GM19240 (cell line): Measurements from ENCODE around the gene SRC.

Experiments
- DNase-seq: peaks from one replicate; pipeline ENCODE4 v3.0.0; 2011; ENCODE audit warnings: low spot score; ENCODE audit not compliant: insufficient read length

SRC gene

DNA sequence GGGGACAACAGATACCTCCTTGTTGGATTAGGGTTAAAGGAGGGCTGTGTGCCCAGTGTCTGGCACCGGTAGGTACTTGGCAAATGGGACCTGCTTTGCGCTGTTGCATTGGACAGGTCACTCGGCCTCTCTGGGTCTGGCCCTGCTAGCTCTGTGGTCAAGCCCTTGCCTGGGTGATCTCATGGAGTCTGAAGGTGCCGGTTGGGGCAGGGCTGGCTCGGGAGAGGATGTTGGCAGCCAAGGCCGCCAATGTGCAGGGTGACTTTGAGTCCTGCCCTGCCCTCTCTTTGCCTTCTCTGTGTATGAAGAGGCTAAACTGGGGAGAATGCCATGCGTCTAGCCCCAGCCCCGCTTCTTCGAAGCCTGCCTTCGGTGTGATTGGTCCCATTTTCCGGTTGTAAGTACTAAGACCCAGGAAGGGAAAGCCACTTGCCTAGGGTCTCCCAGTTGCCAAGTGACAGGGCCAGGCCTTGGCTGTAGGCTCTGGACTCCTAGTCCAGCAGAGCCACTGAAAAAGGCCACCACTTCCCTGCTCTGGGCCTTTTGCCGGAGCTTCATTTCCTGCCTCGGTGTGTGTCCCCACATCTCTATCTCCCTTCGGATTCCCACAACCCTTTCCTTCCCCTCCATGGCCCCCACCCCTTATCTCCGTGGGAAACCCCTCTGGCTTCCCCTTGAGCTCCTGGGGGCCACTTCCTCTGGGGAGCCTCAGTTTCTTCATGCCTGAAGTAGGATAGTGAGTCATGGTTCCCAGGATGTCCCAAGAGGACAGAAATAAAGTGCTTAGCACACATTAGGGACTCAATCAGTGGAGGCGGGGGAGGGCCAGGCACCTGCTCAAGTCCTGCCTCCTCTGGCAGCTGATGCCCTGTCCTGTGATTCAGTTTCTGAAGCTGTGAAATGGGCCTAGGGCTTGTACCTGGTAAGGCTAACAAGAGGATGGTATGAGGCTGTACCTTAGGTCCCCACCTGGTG is 3.9 kb downstream of the SRC start:
- no peak for DNase-seq

DNA sequence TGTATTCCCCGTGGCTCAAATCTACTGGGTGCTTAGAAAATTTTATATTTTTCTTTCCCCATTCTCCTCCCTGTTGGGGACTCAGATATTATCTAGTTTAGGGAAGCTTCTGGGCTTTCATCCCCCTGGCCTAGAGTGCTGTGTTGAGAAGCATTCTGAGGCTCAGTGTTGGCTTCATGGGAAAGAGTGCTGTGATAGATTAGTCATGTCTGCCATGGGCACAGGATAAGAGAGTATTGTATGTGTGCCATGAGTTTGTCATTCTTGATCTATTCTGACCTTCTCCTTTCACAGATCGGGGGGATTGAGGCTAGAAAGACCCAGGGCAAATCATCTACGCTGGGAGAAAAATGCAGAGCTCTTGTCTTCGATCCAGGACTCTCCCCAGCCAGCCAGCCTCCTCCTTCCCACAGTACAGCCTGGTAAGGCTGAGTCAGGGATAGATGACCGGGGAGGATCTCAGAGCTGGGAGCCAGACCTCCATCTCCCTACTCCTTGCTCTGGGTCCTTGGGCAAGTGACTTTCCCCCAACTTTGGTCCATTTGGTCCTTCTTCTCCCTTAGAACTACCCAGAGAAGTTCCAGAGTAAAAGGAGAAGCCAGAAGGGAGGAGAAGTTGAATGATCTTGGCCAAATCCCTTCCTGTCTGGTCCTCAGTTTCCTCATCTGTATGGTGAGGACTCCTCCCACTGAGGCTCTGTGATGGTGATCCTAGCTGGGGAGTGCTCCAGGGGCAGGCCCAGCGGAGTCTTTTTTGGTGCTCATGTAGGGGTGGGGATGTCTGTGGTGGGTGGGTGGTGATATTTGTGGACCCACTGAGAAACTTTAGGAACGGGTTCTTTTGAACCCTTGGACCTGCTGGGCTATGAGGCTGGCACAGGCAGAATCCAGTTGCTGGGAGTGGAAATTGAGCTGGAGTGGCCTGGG is 5.0 kb downstream of the SRC start:
- DNase-seq: no peak

DNA sequence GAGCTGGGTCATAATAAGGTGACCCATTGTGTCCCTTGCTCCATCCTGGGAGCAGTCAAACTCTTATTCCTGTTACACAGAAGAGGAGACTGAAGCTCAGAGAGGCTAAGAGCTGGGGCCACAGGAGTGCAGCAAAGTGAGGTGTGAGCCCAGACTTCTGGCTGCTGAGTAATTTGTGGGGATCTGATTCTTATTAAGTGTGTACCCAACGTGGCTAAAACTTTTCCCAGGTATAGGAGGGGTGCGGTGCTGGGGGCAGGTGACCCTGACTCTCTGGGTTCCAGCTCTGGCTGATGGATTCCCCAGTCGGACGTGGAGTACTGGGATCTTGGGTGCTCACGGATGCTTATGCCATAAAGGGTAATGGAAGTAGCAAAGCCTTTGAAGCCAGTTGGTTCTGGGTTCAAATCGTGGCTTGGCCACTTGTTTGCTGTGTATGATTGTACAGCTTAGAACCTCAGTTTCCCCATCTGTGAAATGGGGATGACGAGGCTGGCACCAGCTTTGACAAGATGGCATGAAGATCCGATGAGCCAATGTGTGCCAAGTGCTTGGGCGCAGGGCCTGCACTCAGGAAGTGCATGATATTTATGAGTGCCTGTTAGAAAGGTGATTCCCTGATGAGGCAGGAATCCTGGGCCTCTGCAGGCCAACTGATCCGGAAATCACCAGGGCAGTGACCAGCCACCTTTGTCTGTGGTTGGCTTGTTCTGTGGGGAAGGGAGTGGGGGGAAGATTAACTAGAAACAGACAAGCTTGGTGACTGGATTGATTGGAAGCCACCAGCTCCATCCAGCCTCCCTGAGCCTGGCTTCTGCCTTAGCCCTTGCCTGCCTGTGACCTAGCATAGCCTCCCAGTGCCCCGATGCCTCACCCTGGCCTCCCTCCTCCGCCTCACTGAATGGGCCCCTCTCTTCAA is 6.0 kb downstream of the SRC start:
- DNase-seq: no peak

DNA sequence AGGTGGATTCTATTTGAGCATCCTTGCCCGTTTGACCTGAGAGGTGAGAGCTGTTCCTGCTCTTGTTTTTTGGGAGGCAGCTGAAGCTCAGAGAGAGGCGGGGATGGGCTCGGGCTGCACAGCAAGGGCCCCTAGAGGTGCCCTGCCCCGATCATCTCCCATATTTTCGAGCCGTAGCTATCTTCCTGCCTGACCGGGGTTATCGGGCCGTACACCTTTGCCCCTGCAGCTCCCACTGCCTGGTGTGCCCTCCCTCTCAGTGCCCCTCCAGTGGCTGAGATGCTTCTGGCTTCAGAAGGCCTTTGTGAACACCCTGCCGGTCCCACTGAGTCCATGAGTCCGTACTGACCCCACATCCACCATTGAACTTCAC is 6.7 kb downstream of the SRC start:
- no peak for DNase-seq

DNA sequence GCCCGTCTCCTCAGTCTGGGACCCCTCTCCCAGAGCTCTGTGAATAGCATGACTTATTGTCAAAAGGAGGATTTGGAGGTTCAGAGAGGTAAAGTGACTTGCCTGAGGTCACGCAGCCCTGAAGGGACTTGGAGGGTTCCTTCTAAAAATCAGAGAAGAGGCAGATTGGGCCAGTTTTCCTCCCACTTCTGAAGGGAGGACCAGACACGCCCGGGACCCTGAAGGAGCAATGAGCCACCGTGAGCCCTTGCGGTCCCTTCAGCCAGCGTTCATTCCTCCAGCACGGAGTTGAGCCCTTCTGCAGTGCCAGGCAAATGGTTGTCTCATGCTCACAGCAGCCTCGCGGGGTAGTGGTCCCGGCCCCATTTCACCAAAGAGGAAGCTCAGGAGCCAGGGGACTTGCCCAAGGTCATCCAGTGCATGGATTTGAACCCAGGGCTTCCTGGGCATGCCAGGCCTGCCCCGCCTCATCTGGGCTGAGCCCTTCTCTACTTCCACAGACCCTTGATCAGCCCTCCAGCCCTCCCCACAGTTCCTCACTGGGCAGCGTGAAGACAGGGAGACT is 7.4 kb downstream of the SRC start:
- DNase-seq: no peak

GRCh38 chr20:37354210-37355195 is 8.6 kb downstream of the SRC start:
- DNase-seq: no peak

DNA sequence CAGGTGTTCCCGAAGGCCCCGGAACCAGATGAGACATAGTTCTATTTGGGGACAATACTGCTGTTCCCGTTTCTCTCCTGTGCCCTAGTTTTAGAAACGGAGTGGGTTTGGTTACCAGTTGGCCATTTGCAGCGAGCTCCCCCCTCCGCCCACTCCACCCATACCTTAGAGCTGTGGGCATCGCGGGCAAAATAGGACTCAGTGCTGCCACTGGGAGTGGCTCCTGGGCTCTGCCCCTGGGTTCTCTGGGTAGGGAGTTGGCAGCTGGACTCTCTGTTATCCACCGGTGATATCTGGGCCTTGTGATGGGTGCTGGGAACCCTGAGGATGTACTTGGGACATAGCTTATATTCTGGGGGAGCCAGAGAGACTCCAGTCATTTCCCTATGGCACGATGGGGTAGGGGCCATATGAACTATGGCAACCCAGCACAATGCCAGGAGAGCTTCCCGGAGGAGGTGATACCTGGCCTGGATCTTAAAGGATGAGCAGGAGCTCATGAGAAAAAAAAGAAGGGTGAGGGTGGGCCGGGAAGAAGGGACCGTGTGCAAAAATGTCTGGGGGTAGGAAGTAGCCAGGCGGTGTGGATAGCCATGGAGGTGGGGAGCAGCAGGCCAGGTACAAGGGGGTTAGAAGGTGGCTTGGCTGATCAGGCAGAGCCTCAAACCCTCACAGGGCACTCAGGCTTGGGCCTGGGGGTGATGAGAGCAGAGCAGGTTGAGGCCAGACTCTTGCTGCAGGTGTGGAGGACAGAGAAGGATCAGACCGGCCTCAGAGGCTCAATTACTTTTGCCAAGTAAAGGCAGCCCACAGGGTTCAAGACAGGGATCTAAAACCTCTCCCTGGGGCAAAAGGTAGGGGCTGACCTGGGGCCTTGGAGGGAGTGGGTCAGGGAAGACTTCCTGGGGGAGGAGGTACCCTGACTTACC is 9.6 kb downstream of the SRC start:
- DNase-seq: no peak

DNA sequence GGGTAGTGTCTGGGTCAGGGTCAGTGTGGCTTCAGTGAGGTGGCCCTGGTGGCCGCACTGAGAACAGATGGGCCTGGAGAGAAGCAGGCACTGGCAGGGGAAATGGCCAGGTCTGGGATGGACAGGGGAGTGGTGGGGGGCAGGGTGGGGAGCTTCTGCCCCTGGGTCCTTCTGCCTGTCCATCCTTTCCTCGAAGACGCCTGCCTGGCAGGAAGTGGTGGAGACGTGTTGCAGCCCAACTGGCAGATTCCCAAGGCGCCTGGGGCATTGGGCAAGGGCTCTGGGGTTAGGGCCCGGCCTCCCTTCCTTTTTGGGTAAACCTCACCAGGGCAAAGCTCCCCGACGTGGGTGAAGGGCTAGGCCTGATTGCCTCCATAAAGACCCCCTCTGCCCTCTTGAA is 10.4 kb downstream of the SRC start:
- DNase-seq: no peak

GRCh38 chr20:37356961-37357371 is 11.0 kb downstream of the SRC start:
- no peak for DNase-seq

DNA sequence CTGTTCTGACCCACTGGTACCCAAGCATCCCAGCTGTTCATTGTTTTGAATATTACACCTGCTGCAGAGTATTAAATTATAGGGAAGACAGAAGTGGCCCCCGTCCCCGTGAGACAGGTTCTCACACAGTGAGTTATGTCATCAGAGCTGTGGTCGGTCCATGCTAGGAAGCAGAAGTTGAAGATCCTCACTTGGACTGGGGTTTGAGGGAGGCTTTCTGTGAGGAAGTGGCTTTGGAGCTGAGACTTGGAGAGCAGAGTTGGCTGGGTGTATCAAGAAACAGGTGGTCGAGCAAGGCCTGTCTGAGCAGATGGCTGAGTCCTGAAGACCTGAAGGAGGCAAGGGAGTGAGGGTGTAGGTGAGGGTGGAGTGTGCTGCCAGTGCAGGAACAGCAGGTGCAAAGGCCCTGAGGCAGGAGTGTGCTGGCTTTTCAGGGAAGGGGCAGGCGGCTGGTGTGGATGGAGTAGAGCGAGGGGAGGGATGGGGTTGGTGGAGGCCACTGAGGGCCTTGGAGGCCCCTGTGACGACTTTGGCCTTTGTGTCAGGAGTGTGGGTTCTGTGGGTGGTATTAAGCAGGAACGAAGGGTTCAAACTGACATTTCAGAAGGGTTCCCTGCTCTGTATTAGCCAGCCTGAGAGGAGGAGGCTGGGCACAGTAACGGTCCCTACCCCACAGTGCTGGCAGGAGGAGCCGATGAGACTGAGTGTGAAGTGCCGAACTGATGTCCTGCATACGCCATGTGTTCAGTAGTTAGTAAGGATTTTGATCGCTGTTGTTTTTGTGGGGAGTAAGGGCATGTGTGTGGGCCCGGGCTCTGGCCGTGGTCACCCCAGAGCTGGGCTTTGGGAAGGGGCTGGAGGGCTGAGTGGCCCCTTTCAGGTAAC is 11.8 kb downstream of the SRC start:
- no peak for DNase-seq

- no peak for DNase-seq
Observed at GRCh38 chr20:37358366-37359150, 12.6 kb downstream of the SRC start.

DNA sequence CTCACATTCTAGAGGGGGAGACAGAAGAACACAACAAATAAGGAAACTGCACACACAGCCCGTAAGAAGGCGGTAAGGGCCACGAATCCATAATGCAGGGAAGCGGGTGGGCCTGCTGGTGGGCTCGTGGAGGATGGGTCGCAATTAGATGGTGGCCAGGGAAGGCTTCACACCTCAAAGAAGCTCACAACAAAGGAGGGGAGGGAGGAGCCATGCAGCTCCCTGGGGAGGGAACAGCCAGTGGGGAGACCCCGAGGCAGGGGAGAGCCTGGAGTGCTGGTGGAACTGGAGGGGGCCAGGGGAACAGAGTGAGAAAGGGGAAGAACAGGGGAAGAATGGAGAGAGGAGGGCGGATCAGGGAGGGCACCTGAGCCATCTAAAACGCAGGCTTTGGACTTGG is 13.4 kb downstream of the SRC start:
- DNase-seq: no peak

DNA sequence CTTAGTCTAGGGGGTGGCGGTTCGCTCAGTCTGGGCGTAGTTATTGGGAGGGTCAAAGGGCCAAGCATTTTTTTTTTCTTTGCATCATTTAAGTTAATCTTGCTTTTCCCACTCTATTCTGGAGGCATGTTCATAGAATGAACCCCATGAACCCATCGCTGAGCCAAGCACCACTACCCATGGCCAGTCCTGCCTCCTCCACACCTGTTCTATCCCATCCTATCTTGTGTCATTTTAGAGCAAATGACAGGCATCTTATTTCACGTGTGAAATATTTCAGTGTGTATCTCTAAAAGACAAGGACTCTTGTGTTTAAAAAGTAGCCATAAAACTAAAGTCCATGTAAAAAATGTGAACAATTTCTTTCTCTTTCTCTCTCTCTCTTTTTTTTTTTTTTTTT is 13.9 kb downstream of the SRC start:
- DNase-seq: no peak

- no peak for DNase-seq
Observed at GRCh38 chr20:37360391-37361115, 14.6 kb downstream of the SRC start.

DNA sequence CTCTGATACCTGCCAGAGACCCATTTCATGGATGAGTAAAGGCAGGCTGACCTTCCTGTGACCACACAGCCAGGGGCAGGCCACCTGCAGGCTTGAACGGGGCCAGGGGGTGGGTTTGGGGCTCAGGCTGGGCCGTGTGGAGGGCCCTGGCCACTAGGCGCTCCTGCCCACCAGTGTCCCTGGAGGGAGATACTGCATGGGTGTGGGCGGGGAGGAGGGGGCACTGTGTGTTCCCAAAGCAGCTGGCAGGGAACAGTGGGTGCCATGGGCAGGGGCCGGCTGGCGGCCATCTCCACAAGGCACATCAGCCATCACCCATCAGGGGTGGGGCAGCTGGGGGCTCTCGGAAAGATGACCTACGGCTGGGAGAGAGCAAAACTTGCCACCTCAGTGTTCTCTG is 15.4 kb downstream of the SRC start:
- DNase-seq: no peak

GRCh38 chr20:37362231-37362792 is 16.4 kb downstream of the SRC start:
- DNase-seq: no peak
